Loucy (cell line): Measurements from ENCODE around the gene RXRA.

Source experiments
- H2AFZ ChIP-seq: fragments of 200-600 bp; sonication (generic); 2 replicates; pipeline ENCODE4 v1.6.0; 2016; ENCODE audit warnings: antibody characterized with exemption, mild to moderate bottlenecking, low read length, moderate library complexity
- H3F3A ChIP-seq: fragments of 200-600 bp; 2 replicates; pipeline ENCODE4 v1.6.0; 2016; ENCODE audit warnings: antibody characterized with exemption, low read depth, mild to moderate bottlenecking
- H3K27me3 ChIP-seq: fragments of 200-600 bp; sonication (generic); 2 replicates; pipeline ENCODE4 v1.6.1; 2014; ENCODE audit warnings: low read length, mild to moderate bottlenecking; ENCODE audit not compliant: insufficient read depth, poor library complexity, severe bottlenecking
- H3K36me3 ChIP-seq: fragments of 200-600 bp; sonication (generic); 2 replicates; pipeline ENCODE4 v1.6.1; 2016; ENCODE audit warnings: low read length; ENCODE audit not compliant: insufficient read depth
- H3K4me1 ChIP-seq: fragments of 200-600 bp; sonication (generic); 2 replicates; pipeline ENCODE4 v1.5.1; 2014; ENCODE audit warnings: low read length, mild to moderate bottlenecking; ENCODE audit not compliant: insufficient read depth, poor library complexity, severe bottlenecking
- H3K4me2 ChIP-seq: fragments of 200-600 bp; sonication (generic); 2 replicates; pipeline ENCODE4 v1.6.0; 2014; ENCODE audit warnings: antibody characterized with exemption, low read length, low read depth, mild to moderate bottlenecking; ENCODE audit not compliant: poor library complexity, severe bottlenecking
- H3K4me3 ChIP-seq: fragments of 200-600 bp; sonication (generic); 2 replicates; pipeline ENCODE4 v1.5.1; 2014; ENCODE audit warnings: low read length, mild to moderate bottlenecking, mixed read lengths; ENCODE audit not compliant: poor library complexity, severe bottlenecking
- H3K79me2 ChIP-seq: fragments of 200-600 bp; sonication (generic); 2 replicates; pipeline ENCODE4 v1.6.1; 2014; ENCODE audit warnings: low read length; ENCODE audit not compliant: insufficient read depth
- H3K9ac ChIP-seq: fragments of 200-600 bp; sonication (generic); 2 replicates; pipeline ENCODE4 v1.6.0; 2014; ENCODE audit warnings: mild to moderate bottlenecking, low read depth, low read length, moderate library complexity; ENCODE audit not compliant: poor library complexity, severe bottlenecking
- H3K9me2 ChIP-seq: fragments of 200-600 bp; sonication (generic); replicated peaks from 2 replicates; pipeline ENCODE4 v1.6.1; 2016; ENCODE audit warnings: low read depth, low read length, mixed read lengths
- H3K9me3 ChIP-seq: fragments of 200-600 bp; sonication (generic); 2 replicates; pipeline ENCODE4 v1.6.1; 2014; ENCODE audit warnings: mild to moderate bottlenecking, antibody characterized with exemption, low read length, low read depth; ENCODE audit not compliant: insufficient read depth
- H4K20me1 ChIP-seq: fragments of 200-600 bp; sonication (generic); 2 replicates; pipeline ENCODE4 v1.6.0; 2014; ENCODE audit warnings: antibody characterized with exemption, low read length, mild to moderate bottlenecking; ENCODE audit not compliant: insufficient read depth, poor library complexity, severe bottlenecking
- CTCF ChIP-seq: fragments of 200-600 bp; sonication (generic); conservative IDR thresholded peaks from 2 replicates; pipeline ENCODE4 v1.5.1; 2014; ENCODE audit warnings: mild to moderate bottlenecking, antibody characterized with exemption, low read length
- EZH2phosphoT487 ChIP-seq: fragments of 200-600 bp; IDR thresholded peaks from 2 replicates; pipeline ENCODE4 v1.6.1; 2018; ENCODE audit warnings: antibody characterized with exemption, mild to moderate bottlenecking, moderate library complexity, borderline replicate concordance

RXRA gene

DNA sequence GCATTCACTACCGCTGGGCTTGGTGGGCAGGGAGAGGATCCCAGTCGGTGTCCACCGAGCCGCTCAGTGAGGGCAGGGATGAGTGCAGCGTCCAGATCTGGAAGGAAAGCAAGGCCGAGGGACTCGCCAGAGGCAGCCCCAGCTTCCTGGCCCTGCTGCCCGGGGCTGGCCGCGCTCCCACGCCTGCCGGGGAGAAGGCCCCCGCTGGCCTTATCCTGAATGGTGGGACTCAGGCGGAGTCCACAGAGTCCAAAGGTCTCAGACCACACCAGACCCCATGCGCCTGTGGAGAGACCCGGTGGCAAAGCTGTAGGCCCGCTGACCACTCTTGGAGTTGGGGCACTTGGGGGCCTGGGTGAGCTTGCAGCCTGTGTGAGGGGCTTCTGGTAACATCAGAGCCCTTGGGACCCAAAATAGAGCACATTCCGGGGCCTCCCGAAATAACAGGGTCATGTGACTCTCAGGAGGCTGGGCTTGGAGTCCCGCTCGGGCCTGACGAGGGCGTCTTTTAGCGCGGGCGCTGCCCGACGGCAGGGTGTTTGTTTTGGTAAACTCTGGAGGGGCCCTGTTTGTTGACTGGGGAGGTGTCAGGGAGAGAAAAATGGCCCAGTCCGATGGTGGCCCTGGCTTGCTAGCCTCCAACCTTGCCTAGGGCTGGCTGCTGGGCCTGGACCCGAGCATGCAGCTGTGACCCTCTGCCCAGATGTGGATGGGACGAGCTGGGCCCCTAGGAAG lies 2.8 kb downstream of the RXRA start:
- H3K9me2 ChIP-seq: no peaks in the 10 kb centered on the region
- H3K36me3 ChIP-seq: no peaks in the 10 kb centered on the region
- H3K4me1 ChIP-seq: peaks cover 48% of the 10 kb centered on the region
- no peaks in the 10 kb centered on the region for H3K9me3 ChIP-seq
- peak overlapping the region; percentile 83 for H3K9ac ChIP-seq
- H3K27me3 ChIP-seq: no peaks in the 10 kb centered on the region
- H3K79me2 ChIP-seq: peaks cover 72% of the 10 kb centered on the region
- TF ChIP-seq CTCF (no peak), EZH2phosphoT487 (no peak)
- H3F3A ChIP-seq: no peaks in the 10 kb centered on the region
- H4K20me1 ChIP-seq: peaks cover 30% of the 10 kb centered on the region
- H3K4me3 ChIP-seq: peak overlapping the region; percentile 94
- no peak overlapping the region for H2AFZ ChIP-seq
- peak overlapping the region; percentile 99 for H3K4me2 ChIP-seq

DNA sequence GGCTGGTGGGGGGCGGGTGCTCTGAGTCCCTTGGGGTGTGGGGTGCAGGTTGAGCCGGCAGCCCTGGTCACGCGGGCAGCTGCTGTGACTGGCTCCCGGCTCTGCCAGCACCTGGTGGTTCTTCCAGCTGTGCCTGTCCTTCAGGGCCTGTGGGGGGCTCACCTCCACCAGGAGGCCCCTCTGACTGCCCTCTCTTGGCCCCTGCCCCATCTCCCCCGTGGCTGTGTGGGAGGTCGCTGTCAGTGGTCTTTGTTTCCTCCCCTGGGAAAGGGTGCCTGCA lies 3.3 kb downstream of the RXRA start:
- no peaks in the 10 kb centered on the region for H3K36me3 ChIP-seq
- H4K20me1 ChIP-seq: peaks cover 33% of the 10 kb centered on the region
- H3K9me2 ChIP-seq: no peaks in the 10 kb centered on the region
- H3K4me1 ChIP-seq: peaks cover 50% of the 10 kb centered on the region
- H2AFZ ChIP-seq: no peak overlapping the region
- no peaks in the 10 kb centered on the region for H3F3A ChIP-seq
- H3K4me2 ChIP-seq: peak overlapping the region; percentile 99
- TF ChIP-seq CTCF (no peak), EZH2phosphoT487 (no peak)
- peak overlapping the region; percentile 54 for H3K4me3 ChIP-seq
- H3K27me3 ChIP-seq: no peaks in the 10 kb centered on the region
- H3K9me3 ChIP-seq: no peaks in the 10 kb centered on the region
- peak overlapping the region; percentile 63 for H3K9ac ChIP-seq
- peaks cover 76% of the 10 kb centered on the region for H3K79me2 ChIP-seq

- H3K4me2 ChIP-seq: peak overlapping the region; percentile 99
- H4K20me1 ChIP-seq: peaks cover 37% of the 10 kb centered on the region
- peak overlapping the region; percentile 54 for H3K4me3 ChIP-seq
- H3K79me2 ChIP-seq: peaks cover 80% of the 10 kb centered on the region
- TF ChIP-seq EZH2phosphoT487: no peak
- no peak for TF ChIP-seq CTCF
- peaks cover 54% of the 10 kb centered on the region for H3K4me1 ChIP-seq
- H3K9me3 ChIP-seq: no peaks in the 10 kb centered on the region
- H3K27me3 ChIP-seq: no peaks in the 10 kb centered on the region
- H3K9me2 ChIP-seq: no peaks in the 10 kb centered on the region
- H3K36me3 ChIP-seq: no peaks in the 10 kb centered on the region
- H3F3A ChIP-seq: no peaks in the 10 kb centered on the region
- H3K9ac ChIP-seq: peak overlapping the region; percentile 63
- no peak overlapping the region for H2AFZ ChIP-seq
These were observed 3.6 kb downstream of the RXRA start for GRCh38 chr9:134329886-134330285.
